SU-DHL-6 (cell line): ENCODE measurements around the gene PROX2.

Source experiments
- H2AFZ ChIP-seq: fragments of 200-600 bp; sonication (generic); 2 replicates; pipeline ENCODE4 v1.6.1; 2014; ENCODE audit warnings: low read depth, mild to moderate bottlenecking, moderate library complexity, mixed read lengths, antibody characterized with exemption, low read length; ENCODE audit not compliant: severe bottlenecking
- H3F3A ChIP-seq: fragments of 200-600 bp; shearing (Covaris generic); 2 replicates; pipeline ENCODE4 v1.6.0; 2016; ENCODE audit warnings: antibody characterized with exemption, mild to moderate bottlenecking; ENCODE audit not compliant: insufficient read depth
- H3K27ac ChIP-seq: fragments of 200-600 bp; sonication (generic); 2 replicates; pipeline ENCODE4 v1.5.1; 2016; ENCODE audit warnings: low read depth, mild to moderate bottlenecking, low read length, moderate library complexity, mixed read lengths
- H3K27me3 ChIP-seq: fragments of 200-600 bp; sonication (generic), shearing (Covaris generic); 2 replicates; pipeline ENCODE4 v1.6.0; 2014; ENCODE audit warnings: mild to moderate bottlenecking, low read length
- H3K36me3 ChIP-seq: fragments of 200-600 bp; sonication (generic); 2 replicates; pipeline ENCODE4 v1.6.1; 2014; ENCODE audit warnings: mild to moderate bottlenecking, low read length, mixed read lengths
- H3K4me2 ChIP-seq: fragments of 300-600, 200-600 bp; shearing (Covaris generic), sonication (generic); 2 replicates; pipeline ENCODE4 v1.6.0; 2014; ENCODE audit warnings: low read length, low read depth, mild to moderate bottlenecking; ENCODE audit not compliant: poor library complexity, severe bottlenecking
- H3K4me3 ChIP-seq: fragments of 200-600 bp; sonication (generic); 2 replicates; pipeline ENCODE4 v1.5.1; 2014; ENCODE audit warnings: antibody characterized with exemption, low read length, mild to moderate bottlenecking, mixed read lengths; ENCODE audit not compliant: insufficient read depth, poor library complexity, severe bottlenecking
- H3K79me2 ChIP-seq: fragments of 200-600 bp; sonication (generic); 2 replicates; pipeline ENCODE4 v1.6.1; 2014; ENCODE audit warnings: mild to moderate bottlenecking, low read length, moderate library complexity; ENCODE audit not compliant: insufficient read depth
- H3K9ac ChIP-seq: fragments of 200-600 bp; sonication (generic); 2 replicates; pipeline ENCODE4 v1.7.0; 2014; ENCODE audit warnings: mild to moderate bottlenecking, low read length
- H3K9me2 ChIP-seq: fragments of 200-600 bp; sonication (generic); replicated peaks from 2 replicates; pipeline ENCODE4 v1.6.1; 2014; ENCODE audit warnings: low read length; ENCODE audit not compliant: insufficient read depth
- H3K9me3 ChIP-seq: fragments of 200-600 bp; sonication (generic); 2 replicates; pipeline ENCODE4 v1.6.1; 2014; ENCODE audit warnings: low read length, mixed read lengths; ENCODE audit not compliant: insufficient read depth
- H4K20me1 ChIP-seq: fragments of 200-600 bp; sonication (generic); 2 replicates; pipeline ENCODE4 v1.6.1; 2014; ENCODE audit warnings: low read depth, mild to moderate bottlenecking, antibody characterized with exemption, low read length, moderate library complexity, mixed read lengths
- CTCF ChIP-seq: fragments of 200-600 bp; sonication (generic); IDR thresholded peaks from one replicate; pipeline ENCODE4 v1.5.1; 2017; ENCODE audit warnings: antibody characterized with exemption, mild to moderate bottlenecking, low read length, moderate library complexity; ENCODE audit not compliant: insufficient read depth, poor library complexity, severe bottlenecking
- EZH2phosphoT487 ChIP-seq: fragments of 200-600 bp; sonication (generic), shearing (Covaris generic); conservative IDR thresholded peaks from 2 replicates; pipeline ENCODE4 v1.6.1; 2018; ENCODE audit warnings: mild to moderate bottlenecking, antibody characterized with exemption, low read length, moderate library complexity, mixed read lengths

Gene PROX2

GRCh38 chr14:74840603-74841030, 35.3 kb downstream of the PROX2 start:
- Histone ChIP-seq H3K27me3 (no peaks in the 10 kb centered on the region), H3K9me3 (no peaks in the 10 kb centered on the region), H3K4me3 (no peak overlapping the region), H3K79me2 (no peaks in the 10 kb centered on the region), H3F3A (peaks cover 10% of the 10 kb centered on the region; the same call in 1 of the 2 replicates), H3K27ac (no peak overlapping the region), H2AFZ (no peak overlapping the region), H3K36me3 (0 out of 2 replicates have a peak, but pooled peaks cover 4% of the 10 kb centered on the region), H4K20me1 (no peaks in the 10 kb centered on the region), H3K4me2 (no peak overlapping the region), H3K9ac (no peak overlapping the region), H3K9me2 (no peaks in the 10 kb centered on the region)
- no peak for TF ChIP-seq EZH2phosphoT487
- no peak for TF ChIP-seq CTCF

- Histone ChIP-seq H3K27ac (no peak overlapping the region), H3K4me2 (no peak overlapping the region), H2AFZ (no peak overlapping the region), H3K9ac (no peak overlapping the region), H4K20me1 (no peaks in the 10 kb centered on the region), H3K27me3 (no peaks in the 10 kb centered on the region), H3K9me3 (no peaks in the 10 kb centered on the region), H3K36me3 (0 out of 2 replicates have a peak, but pooled peaks cover 6% of the 10 kb centered on the region), H3F3A (peaks cover 13% of the 10 kb centered on the region; the same call in 1 of the 2 replicates), H3K9me2 (no peaks in the 10 kb centered on the region), H3K79me2 (no peaks in the 10 kb centered on the region), H3K4me3 (no peak overlapping the region)
- TF ChIP-seq EZH2phosphoT487 = no peak
- TF ChIP-seq CTCF = no peak
These were observed 37.8 kb downstream of the PROX2 start for GRCh38 chr14:74838166-74838565.

GRCh38 chr14:74836251-74836960, 39.5 kb downstream of the PROX2 start:
- Histone ChIP-seq H3K27ac (no peak overlapping the region), H3K27me3 (no peaks in the 10 kb centered on the region), H3K36me3 (0 out of 2 replicates have a peak, but pooled peaks cover 6% of the 10 kb centered on the region), H3K4me2 (no peak overlapping the region), H4K20me1 (no peaks in the 10 kb centered on the region), H3K79me2 (no peaks in the 10 kb centered on the region), H3K9me2 (no peaks in the 10 kb centered on the region), H3K9me3 (no peaks in the 10 kb centered on the region), H3K9ac (no peak overlapping the region), H3F3A (peaks cover 17% of the 10 kb centered on the region; the same call in 1 of the 2 replicates), H2AFZ (no peak overlapping the region), H3K4me3 (no peak overlapping the region)
- TF ChIP-seq CTCF (no peak), EZH2phosphoT487 (no peak)
